HG03103 (cell line): ENCODE results near the gene SLC22A24.
"Not testable (repeated sequence)": the region's sequence is repeated elsewhere in the genome, so short reads cannot be mapped to it uniquely, and the experiment has no call there.

Experiments
- ATAC-seq: cut with Tn5 transposase; IDR thresholded peaks from one replicate; pipeline ENCODE4 v1.9.1; 2021; ENCODE audit warnings: low read depth; ENCODE audit not compliant: unreplicated experiment

Gene SLC22A24, protein sequence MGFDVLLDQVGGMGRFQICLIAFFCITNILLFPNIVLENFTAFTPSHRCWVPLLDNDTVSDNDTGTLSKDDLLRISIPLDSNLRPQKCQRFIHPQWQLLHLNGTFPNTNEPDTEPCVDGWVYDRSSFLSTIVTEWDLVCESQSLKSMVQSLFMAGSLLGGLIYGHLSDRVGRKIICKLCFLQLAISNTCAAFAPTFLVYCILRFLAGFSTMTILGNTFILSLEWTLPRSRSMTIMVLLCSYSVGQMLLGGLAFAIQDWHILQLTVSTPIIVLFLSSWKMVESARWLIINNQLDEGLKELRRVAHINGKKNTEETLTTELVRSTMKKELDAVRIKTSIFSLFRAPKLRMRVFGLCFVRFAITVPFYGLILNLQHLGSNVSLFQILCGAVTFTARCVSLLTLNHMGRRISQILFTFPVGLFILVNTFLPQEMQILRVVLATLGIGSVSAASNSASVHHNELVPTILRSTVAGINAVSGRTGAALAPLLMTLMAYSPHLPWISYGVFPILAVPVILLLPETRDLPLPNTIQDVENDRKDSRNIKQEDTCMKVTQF

DNA sequence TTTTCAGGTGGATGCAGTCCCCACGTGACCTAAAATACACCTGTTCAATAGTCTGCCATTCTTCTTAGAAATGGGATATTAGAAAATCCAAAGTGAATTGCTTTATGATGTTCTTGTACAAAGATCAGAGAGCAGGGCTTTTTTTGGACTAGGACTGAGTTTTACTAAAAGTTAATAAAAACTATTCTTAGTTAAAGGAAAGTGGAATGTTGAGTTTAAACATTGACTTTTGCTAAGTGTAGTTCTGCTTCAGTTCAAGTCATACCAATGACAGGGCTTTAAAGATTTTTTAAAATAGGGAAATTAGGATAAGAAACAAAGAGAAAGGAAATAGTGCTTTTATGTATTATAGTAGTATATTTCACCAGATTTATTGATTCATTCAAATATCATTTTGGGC, at the start of gene SLC22A24:
SLC22A24 (minus strand) TSS at position 101 of the 400 bp plus-strand sequence. CDS start 442 bp downstream, outside the sequence.
- no peak for ATAC-seq

DNA sequence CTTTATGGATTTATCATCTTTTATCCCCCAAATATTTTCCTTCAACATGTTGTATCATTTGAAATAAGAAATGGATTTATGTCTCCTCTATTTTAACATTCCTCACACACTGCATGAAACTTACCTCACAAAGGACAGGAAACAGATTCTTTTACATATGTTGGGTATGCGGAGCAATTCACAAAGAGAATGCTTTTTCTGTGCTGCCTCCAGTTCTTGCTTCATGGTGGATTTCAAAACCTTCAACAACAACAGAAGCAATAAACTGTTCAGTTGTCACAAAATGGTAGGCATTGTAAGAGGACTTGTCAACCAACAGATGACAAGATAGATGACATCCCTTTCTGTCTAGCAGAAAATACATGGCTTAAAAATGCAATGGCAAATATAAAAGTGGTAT, 36.5 kb upstream of the SLC22A24 start:
- no peak for ATAC-seq

DNA sequence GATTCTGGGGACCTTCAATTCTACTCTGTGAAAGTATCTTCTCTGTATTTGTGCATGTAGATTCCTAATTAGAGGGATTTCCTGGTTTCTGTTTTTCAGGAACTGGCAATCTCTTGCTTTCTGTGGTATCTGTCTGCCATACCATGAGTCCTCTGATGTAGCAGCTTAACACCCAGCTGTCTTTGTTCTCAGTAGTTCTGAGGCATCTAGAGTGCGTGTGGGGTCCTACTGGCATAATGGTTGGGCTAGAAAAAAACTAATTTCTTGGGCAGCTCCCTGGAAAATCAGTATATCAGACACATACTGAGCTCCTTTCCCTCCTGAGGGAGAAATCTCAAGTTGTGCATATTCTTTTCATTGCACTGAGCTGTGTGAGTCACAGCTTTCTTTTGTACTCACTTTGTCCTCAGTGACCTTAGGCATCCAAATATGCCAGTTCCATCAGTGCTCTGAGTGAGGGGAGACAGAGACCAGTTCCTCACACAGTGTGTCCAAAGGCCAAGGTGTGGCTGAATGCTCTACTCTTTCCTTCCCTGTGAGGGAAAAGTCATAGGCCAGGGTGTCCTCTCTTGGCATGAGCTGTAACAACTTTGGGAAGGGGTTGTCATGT, 35.5 kb upstream of the SLC22A24 start:
- no peak for ATAC-seq

DNA sequence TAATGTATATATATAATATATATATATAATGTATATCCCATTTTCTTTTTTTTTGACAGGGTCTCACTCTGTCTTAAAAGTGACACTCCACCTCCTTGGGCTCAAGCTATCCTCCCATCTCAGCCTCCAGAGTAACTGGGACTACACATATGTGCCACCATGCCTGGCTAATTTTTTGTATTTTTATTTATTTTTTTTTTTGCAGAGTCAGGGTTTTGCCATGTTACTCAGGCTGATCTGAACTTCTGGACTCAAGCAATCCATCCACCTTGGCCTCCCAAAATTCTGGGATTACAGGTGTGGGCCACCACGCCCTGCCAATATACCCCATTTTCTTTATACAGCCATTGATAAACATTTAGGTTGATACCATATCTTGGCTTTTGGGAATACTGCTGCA, 33.9 kb upstream of the SLC22A24 start:
- no peak for ATAC-seq

DNA sequence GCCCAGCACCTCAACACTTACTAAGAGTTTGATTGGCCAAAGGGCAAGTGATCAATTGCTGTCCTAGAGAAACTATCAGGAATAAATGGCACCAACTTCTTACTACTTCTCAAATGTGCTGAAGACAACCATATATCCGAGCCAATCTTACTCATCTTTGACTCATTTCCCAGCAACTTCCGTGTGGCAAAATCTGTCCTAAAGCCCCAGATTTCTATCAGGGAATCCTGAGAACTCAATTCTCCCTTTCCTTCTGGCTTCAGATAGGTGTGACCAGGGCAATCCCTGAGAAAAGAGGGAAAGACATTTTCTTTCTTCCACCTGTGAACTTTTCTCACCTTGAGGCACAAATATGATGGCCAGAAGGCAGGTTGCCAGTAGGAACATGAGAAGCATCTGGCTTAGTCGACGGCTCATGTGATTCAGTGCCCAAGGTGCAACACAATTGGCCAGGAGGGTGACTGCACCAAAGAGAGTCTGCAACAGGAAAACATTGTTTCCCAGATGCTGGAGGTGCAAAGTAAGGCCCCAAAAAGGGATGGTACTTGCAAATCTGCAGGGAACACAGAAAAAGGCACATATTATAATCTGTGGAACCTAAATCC, 21.8 kb upstream of the SLC22A24 start:
- ATAC-seq = no peak

DNA sequence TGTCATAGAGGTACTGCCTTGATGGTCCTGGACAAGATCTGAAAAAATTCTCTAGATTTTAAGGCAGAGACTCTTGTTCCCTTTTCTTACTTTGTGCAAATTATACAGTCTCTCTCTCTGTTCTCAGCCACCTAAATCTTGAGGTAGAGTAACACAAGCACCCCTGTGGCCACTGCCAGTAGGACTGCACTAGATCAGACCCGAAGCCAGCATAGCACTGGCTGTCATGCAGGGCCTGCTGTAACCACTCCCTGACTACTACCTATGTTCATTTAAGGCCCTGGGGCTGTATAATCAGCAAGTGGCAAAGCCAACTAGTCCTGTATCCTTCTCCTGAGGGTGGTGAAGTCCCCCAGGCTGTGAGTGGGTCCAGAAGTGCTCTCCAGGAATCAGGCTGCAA, 11.8 kb upstream of the SLC22A24 start:
- no peak for ATAC-seq

DNA sequence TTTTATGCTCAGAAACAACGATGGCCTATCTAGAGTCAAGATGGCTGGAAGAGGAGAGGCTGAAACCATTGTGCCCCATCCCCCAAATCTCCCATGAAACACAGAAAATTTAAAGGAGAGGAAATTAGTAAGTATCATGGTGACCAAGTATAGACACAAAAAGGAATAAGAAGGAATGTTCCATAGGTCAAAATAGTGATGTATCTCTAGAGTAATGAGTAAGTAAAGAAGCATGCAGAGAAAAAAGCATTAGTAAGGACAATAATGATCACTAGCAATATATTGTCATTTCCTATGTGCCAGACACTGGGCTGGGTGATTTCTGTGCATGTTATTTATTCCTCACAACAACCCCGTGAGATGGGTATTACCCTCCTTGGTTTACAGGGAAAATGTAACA, 2.6 kb upstream of the SLC22A24 start:
- no peak for ATAC-seq

DNA sequence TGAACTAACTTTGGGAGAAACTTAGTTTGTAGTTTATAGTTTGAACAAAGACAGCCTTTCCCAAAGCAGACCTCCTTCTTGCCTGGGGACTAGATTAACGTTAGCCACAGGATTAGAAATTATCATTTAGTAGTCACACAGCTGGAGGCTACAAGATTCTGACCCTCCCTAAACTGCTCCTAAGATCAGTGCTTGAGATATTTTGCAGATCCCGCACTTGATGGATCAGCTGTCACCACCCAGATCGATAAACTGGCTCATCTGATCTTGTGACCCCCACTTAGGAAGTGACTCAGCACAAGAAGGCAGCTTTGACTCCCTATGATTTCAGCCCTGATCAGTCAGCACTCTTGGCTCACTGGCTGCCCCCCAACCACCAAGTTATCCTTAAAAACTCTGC, 1.6 kb downstream of the SLC22A24 start:
- ATAC-seq = no peak

DNA sequence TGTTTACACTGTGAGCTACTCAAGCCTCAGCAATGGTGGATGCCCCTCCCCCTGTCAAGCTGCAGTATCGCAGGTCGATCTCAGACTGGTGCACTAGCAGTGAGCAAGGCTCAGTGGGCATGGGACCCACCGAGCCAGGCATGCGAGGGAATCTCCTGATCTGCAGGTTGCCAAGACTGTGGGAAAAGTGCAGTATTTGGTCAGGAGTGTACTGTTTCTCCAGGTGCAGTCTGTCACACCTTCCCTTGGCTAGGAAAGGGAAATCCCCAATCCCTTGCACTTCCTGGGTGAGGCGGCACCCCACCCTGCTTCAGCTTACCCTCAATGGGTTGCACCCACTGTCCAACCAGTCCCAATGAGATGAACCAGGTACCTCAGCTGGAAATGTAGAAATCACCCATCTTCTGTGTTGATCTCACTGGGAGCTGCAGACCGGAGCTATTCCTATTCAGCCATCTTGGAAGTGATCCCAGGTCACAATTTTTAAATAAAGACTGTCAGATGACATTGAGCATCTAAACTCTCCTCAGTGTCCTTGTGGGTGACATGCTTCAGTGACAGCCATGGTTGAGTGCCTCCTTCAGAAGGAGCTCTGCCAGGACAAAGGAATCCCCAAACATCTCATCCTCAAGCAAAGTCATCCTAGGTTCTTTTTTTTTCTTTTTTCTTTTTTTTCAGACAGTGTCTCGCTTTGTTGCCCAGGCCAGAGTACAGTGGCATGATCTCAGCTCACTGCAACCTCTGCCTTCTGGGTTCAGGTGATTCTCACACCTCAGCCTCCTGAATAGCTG, 10.8 kb downstream of the SLC22A24 start:
- ATAC-seq = no peak

DNA sequence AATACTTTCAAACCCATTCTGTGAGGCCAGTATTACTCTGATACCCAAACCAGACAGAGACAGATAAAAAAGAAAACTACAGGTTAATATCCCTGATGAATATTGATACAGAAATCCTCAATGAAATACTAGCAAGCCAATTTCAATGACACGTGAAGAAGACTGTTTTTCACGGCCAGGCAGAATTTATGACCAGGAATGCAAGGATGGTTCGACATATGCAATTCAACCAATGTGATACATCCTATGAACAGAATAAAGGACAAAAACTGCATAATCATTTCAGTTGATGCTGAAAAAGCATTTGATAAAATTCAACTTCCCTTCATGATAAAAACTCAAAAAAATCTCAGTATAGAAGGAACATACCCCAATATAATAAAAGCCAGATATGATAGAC, 44.5 kb downstream of the SLC22A24 start:
- ATAC-seq = no peak

DNA sequence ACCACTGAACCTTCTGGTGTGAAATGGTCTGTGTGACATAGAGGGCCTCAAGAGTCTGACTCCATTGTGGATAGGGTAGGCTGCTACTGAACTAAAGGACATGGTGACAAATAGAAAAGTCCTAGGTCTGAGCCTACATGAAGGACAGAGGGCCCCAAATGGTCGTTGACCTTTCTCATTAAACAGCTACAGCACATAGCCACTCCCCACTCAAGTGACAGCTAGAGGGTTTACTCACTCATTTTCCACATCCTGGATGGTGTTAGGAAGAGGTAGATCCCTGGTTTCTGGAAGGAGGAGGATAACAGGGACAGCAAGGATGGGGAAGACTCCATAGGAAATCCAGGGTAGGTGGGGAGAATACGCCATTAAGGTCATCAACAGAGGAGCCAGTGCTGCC, 63.3 kb downstream of the SLC22A24 start:
- no peak for ATAC-seq

DNA sequence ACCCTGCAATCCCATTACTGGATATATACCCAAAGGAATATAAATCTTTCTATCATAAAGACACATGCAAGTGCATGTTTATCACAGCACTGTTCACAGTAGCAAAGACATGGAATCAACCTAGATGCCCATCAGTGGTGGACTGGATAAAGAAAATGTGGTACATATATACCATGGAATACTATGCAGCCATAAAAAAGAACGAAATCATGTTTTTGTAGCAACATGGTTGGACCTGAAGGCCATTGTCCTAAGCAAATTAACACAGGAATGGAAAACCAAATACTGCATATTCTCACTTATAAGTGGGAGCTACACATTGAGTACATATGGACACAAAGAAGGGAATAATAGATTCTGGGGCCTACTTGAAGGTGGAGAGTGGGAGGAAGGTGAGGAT, 97.8 kb downstream of the SLC22A24 start:
- ATAC-seq = not testable (repeated sequence)

DNA sequence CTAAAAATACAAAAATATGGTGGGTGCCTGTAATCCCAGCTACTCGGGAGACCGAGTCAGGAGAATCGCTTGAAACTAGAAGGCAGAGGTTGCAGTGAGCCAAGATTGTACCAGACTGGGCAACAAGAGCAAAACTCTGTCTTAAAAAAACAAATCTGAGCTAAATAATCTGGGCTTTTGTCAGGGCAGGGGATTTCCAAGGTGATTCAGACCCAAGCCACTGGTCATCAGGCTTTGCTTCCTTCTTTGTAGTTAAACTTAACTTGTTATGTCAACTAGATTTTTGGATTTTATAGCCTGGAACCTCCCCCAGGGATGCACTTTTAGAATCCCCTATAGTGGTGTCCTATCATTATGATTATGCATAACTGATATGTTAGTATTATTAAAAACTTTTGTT, 101.4 kb downstream of the SLC22A24 start:
- no peak for ATAC-seq

DNA sequence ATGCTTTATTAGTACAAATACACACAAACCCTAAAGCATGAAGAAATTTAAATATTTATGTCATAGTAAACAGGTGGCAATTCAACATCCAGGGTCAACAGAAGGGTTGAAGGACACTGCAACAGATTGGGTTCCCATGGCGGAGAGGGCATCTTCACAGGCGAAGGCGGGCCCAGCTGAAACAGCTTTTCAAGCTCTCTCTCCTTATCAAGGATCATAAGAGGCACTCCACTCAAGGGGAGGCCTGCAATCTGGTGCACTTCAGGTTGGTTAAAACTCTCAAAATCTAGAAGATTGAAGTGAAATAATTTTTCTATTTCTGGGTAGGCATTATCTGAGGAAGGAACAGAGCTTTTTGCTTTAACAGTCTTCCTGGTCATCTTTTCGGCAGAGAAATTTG, 111.6 kb downstream of the SLC22A24 start:
- no peak for ATAC-seq
